Upper lobe of left lung (tissue), 6 donors: ENCODE results near the gene TTC28. TPM values are rescaled to one million over a fixed set of nuclear protein-coding genes. Genes with fewer than 3 reads are reported as not detected.

Experiments used
- ATAC-seq, 2 donors: fragments of 200-7000 bp; cut with Tn5 transposase; one replicate each; pipeline ENCODE4 v1.9.1; 2022; ENCODE audit warnings: mild to moderate bottlenecking in 2 of 2, moderate library complexity in 2 of 2; ENCODE audit not compliant: low FRiP score in 2 of 2
- DNase-seq, 2 donors: peaks; one replicate each; pipeline ENCODE4 v3.0.0-alpha.2; 2019 to 2020
- H3K27ac ChIP-seq, 4 donors: fragments of 200-600 bp; sonication (generic); one replicate each; pipeline ENCODE4 v1.5.1; 2016 to 2019
- H3K27me3 ChIP-seq, 4 donors: fragments of 200-600 bp; sonication (generic); one replicate each; pipeline ENCODE4 v1.5.1; 2017 to 2019
- H3K36me3 ChIP-seq, 4 donors: fragments of 200-600 bp; sonication (generic); one replicate each; pipeline ENCODE4 v1.5.1; 2016 to 2019
- H3K4me1 ChIP-seq, 4 donors: fragments of 200-600 bp; sonication (generic); one replicate each; pipeline ENCODE4 v1.5.1; 2018 to 2019
- H3K4me3 ChIP-seq, 4 donors: fragments of 200-600 bp; sonication (generic); one replicate each; pipeline ENCODE4 v1.5.1; 2017 to 2019; ENCODE audit warnings: mild to moderate bottlenecking in 2 of 4, moderate library complexity in 1 of 4
- H3K9me3 ChIP-seq, 4 donors: fragments of 200-600 bp; sonication (generic); one replicate each; pipeline ENCODE4 v1.5.1; 2018 to 2019
- EP300 ChIP-seq, 4 donors: sonication (generic); formaldehyde crosslinking; IDR thresholded peaks; one replicate each; pipeline ENCODE4 v1.5.1; 2017; ENCODE audit warnings: antibody characterized with exemption in 4 of 4, control low read depth in 2 of 4
- POLR2A ChIP-seq, 4 donors: fragments of 450-650 bp; IDR thresholded peaks; one replicate each; pipeline ENCODE4 v1.5.1; 2016 to 2017; ENCODE audit warnings: antibody characterized with exemption in 4 of 4, mild to moderate bottlenecking in 2 of 4
- POLR2AphosphoS5 ChIP-seq, 2 donors: sonication (generic); formaldehyde crosslinking; IDR thresholded peaks; one replicate each; pipeline ENCODE4 v1.5.1; 2017; ENCODE audit warnings: antibody characterized with exemption in 2 of 2
- WGBS, 2 donors: methylation state at CpG; one replicate each; pipeline ENCODE4 v1.1.5; 2017 to 2018; 5-methylcytosine and 5-hydroxymethylcytosine counted together
- total RNA-seq, 6 donors: library from RNA; depleted of rRNA in 4 of 6; stranded (reverse); fragments of >200 nt in 4 of 6; gene quantifications; one replicate each; pipeline versions ENCODE4 v1.1.0 to v1.2.1, GENCODE V29; 2016 to 2021
- TF ChIP-seq, protein P1 (sequence below), 6 experiments: fragments of 450-650 bp in 4 of 6; fragments of 200-600 bp in 2 of 6; sonication (generic) in 2 of 6; IDR thresholded peaks; one replicate each; pipeline ENCODE4 v1.5.1; 2016 to 2019; ENCODE audit warnings: antibody characterized with exemption in 6 of 6
- donor health status: DM: no; HTN: no; CAD: no; lungs with moderate emphysema.
- donor health status: DM: no; HTN: yes; CAD: no; lungs with severe emphysema.

TTC28 gene
- total RNA-seq, 6 donors from 2014 or later = 30.1 to 69.4 (median 41.4) TPM

DNA sequence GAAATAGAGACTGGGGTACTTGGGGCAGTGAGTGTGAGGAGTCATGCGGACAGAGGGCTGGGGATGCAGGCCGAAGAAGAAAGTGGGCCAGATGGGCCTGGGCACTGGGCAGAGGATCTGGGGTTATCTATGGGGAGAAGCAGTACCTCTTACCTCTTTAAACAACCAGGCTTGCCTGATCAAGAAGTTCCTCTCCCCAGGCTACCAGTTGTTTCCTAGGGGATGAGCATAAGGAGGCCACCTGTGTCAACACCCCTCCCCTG, 662.2 kb downstream of the TTC28 start:
- ATAC-seq (no peak), DNase-seq (no peak)
- no peaks in the 10 kb centered on the region for H3K27me3 ChIP-seq
- TF ChIP-seq EP300 (IDR thresholded peaks at IDR 0.05) = no peak
- TF ChIP-seq POLR2AphosphoS5 (IDR thresholded peaks at IDR 0.05) = no peak
- TF ChIP-seq, protein P1, sequence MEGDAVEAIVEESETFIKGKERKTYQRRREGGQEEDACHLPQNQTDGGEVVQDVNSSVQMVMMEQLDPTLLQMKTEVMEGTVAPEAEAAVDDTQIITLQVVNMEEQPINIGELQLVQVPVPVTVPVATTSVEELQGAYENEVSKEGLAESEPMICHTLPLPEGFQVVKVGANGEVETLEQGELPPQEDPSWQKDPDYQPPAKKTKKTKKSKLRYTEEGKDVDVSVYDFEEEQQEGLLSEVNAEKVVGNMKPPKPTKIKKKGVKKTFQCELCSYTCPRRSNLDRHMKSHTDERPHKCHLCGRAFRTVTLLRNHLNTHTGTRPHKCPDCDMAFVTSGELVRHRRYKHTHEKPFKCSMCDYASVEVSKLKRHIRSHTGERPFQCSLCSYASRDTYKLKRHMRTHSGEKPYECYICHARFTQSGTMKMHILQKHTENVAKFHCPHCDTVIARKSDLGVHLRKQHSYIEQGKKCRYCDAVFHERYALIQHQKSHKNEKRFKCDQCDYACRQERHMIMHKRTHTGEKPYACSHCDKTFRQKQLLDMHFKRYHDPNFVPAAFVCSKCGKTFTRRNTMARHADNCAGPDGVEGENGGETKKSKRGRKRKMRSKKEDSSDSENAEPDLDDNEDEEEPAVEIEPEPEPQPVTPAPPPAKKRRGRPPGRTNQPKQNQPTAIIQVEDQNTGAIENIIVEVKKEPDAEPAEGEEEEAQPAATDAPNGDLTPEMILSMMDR (IDR thresholded peaks at IDR 0.05) = no peak
- TF ChIP-seq POLR2A (IDR thresholded peaks at IDR 0.05) = no peak
- WGBS, 2 donors = 89 to 90% methylated on average over 2 of the region's 2 CpGs
- no peak overlapping the region for H3K4me3 ChIP-seq
- peaks cover 10 to 28% (median 15%) of the 10 kb centered on the region in 4 donors for H3K4me1 ChIP-seq
- H3K27ac ChIP-seq = no peak overlapping the region
- peaks cover 0 to 15% (median 2%) of the 10 kb centered on the region in 4 donors for H3K36me3 ChIP-seq
- H3K9me3 ChIP-seq = no peaks in the 10 kb centered on the region

DNA sequence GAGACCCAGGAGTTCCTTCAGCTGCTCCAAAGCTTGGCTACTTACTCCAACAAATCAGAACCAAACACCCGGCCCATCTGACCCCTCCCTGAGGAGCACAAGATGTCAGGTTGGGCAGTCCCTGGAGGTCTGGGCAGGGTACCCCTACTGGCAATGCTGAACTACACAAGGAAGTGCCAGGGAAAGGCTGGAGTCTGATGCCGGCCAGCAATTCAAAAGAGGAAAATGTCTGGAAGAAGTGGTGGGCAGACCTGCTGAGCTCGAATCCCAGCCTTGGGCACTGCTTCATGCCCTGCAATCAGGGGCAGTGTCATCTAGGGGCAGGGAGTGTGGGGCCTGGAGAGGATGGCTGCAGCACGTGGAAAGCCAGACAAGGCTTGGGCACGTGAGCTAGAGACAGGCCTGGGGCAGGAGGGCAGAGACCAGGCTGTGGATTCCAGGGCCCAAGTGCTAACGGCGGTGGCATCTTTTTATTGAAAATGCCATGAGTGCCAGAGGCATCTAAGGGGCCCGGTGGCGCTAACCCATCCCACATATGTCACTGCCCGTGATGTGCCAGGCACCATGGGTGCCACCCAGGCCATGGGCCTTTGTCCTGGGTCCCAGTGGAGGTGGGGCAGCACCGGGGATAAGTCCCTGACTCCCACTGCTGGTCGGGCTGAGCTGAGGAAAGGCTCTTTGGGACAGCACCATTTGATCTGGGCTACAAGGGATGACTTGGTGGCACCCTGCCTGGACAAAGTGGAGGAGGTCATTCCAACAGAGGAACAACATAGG, 662.7 kb downstream of the TTC28 start:
- H3K27me3 ChIP-seq = no peaks in the 10 kb centered on the region
- peaks cover 0 to 20% (median 2%) of the 10 kb centered on the region in 4 donors for H3K36me3 ChIP-seq
- DNase-seq (peak in 1 of 2 donors; percentile 10), ATAC-seq (no peak)
- no peak overlapping the region for H3K4me3 ChIP-seq
- TF ChIP-seq, protein P1 (IDR thresholded peaks at IDR 0.05) = no peak
- TF ChIP-seq POLR2A (IDR thresholded peaks at IDR 0.05) = no peak
- no peak for TF ChIP-seq EP300 (IDR thresholded peaks at IDR 0.05)
- TF ChIP-seq POLR2AphosphoS5 (IDR thresholded peaks at IDR 0.05) = no peak
- H3K4me1 ChIP-seq = peaks cover 10 to 28% (median 15%) of the 10 kb centered on the region in 4 donors
- H3K9me3 ChIP-seq = no peaks in the 10 kb centered on the region
- 86% methylated on average over 9 to 12 of the region's 12 CpGs for WGBS, 2 donors
- peak overlapping the region in 2 of 4 donors; percentile 49 to 55 for H3K27ac ChIP-seq

DNA sequence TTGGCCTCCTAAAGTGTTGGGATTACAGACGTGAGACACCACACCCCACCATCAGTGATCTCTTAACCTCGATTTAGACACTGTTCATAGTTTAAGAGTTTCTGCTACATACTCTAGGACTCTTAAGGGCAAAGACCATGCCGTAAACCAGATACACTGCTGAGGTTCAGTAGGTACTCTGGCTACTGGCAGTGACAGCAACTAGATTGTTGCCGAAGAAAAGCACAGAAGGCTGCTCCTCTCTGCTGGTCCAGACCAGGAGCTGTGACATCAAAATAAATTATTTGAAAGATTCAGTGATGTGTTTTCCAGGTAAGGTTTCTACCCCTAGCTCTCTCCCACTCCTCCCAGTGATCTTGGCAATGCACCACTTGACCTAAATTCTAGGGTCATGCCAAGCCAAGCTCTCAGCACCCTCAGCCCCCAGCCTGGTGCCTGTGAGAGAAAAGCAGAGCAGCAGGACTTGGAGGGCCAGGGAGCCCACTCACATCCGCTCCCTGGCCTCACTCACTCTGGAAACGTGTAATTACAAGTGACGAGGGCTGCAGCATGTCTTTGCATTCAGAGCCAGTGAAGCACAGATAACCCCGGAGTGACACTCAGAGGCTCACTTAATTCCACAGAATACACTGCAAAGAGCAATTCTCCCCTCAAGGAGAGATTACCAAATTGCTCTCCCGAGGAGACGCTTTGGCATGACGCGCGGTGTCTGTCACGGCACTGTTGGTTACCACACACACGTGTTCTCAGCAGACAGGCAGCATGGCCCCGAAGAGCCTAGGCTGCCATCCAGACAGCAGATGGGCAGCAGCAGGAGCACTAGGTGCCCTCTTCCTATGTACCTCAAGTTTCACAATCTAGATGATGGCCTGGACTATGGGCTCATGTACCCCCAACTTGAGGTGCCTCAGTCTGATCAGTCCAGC, 663.7 kb downstream of the TTC28 start:
- peak overlapping the region in 2 of 4 donors; percentile 49 to 55 for H3K27ac ChIP-seq
- WGBS, 2 donors = 89% methylated on average over 8 to 16 of the region's 16 CpGs
- peaks cover 0 to 22% (median 2%) of the 10 kb centered on the region in 4 donors for H3K36me3 ChIP-seq
- no peaks in the 10 kb centered on the region for H3K27me3 ChIP-seq
- TF ChIP-seq, protein P1 (IDR thresholded peaks at IDR 0.05) = no peak
- TF ChIP-seq EP300 (IDR thresholded peaks at IDR 0.05) = no peak
- no peak for TF ChIP-seq POLR2AphosphoS5 (IDR thresholded peaks at IDR 0.05)
- no peak for TF ChIP-seq POLR2A (IDR thresholded peaks at IDR 0.05)
- no peak overlapping the region for H3K4me3 ChIP-seq
- H3K9me3 ChIP-seq = no peaks in the 10 kb centered on the region
- ATAC-seq (no peak), DNase-seq (peak in 1 of 2 donors; percentile 15)
- peaks cover 8 to 19% (median 10%) of the 10 kb centered on the region in 4 donors for H3K4me1 ChIP-seq

DNA sequence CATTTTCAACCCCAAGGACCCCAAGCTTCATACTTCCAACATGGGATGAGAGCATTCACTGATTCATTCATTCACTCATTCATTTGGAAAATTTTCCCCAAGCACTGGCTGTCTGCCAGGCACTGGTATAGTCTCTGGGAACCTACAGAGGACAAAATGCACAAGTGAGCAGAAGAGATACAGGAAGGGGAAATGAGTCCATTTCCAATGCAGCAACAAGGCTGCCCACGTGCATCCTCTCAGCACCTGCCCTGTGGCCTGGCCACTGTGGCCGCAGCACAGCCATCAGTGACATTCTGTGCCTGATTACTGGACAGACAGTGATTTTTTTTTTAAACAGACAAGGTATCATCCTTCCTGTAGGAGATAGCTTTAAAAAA, 664.6 kb downstream of the TTC28 start:
- no peak for ATAC-seq
- TF ChIP-seq POLR2AphosphoS5 (IDR thresholded peaks at IDR 0.05) = peak; percentile 20 to 43
- TF ChIP-seq POLR2A (IDR thresholded peaks at IDR 0.05) = no peak
- TF ChIP-seq, protein P1 (IDR thresholded peaks at IDR 0.05) = no peak
- peak in 1 of 4 donors; percentile 34 for TF ChIP-seq EP300 (IDR thresholded peaks at IDR 0.05)
- 65 to 94% methylated on average over 2 of the region's 2 CpGs for WGBS, 2 donors

More for the DNA sequence above, 664.6 kb downstream of the TTC28 start:
- H3K27me3 ChIP-seq = no peaks in the 10 kb centered on the region
- DNase-seq = no peak
- peaks cover 0 to 10% (median 2%) of the 10 kb centered on the region in 4 donors for H3K4me1 ChIP-seq
- H3K27ac ChIP-seq = peak overlapping the region in 2 of 4 donors; percentile 13 to 49
- H3K9me3 ChIP-seq = no peaks in the 10 kb centered on the region
- peaks cover 0 to 22% (median 2%) of the 10 kb centered on the region in 4 donors for H3K36me3 ChIP-seq
- H3K4me3 ChIP-seq = no peak overlapping the region
